Urothelium cell line (cell line): ENCODE results near the gene CCDC178.
"Not testable (repeated sequence)": the region's sequence is repeated elsewhere in the genome, so short reads cannot be mapped to it uniquely, and the experiment has no call there.

ENCODE experiments used
- DNase-seq: peaks from one replicate; pipeline ENCODE4 v3.0.0; 2011; ENCODE audit warnings: low spot score, mixed read lengths
- FAIRE-seq: peaks from 2 replicates; lab custom pipeline; 2011; peaks lifted over from hg19 to GRCh38; lab: Jason Lieb, UNC

Gene CCDC178

DNA sequence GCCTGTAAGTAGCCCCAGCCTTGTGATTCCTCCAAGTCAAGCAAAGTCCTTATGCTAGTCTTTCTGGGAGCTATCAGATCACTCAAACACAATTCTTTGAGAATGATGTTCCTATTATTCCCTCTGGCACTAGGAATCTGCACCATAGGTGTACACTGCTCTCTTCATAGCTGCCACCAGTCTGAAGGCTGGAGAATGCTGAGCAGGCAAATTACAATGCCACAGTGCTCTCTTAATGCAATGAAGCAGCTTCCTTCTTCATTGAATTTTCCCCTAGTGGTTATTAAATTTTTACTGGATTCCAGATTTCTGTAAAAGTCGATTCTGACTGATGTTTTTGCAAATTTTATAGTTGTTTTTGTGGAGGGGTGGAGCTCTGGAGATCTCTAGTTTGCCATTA, 84.8 kb downstream of the CCDC178 start:
- DNase-seq (no peak), FAIRE-seq (no peak)

DNA sequence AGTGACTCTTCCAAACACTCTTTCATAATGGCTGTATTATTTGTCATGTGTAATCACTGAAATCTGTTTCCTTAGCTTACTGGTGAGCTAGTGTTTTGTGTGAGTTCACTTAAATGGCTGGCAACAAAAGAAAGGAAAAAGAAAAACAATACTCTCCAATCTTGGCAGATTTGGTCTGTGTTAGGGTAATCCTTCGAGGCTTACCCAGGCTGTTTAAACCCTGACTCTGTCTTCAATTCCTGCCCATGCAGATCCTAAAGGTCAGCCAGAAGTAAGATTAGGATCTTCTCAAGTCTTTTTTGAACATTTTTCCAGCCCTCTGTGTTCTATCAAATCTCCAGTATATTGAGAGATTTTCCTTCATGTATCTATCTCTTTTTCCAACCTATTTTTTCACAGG, 85.3 kb downstream of the CCDC178 start:
- DNase-seq (no peak), FAIRE-seq (no peak)

- no peak for FAIRE-seq
- no peak for DNase-seq
Measured at GRCh38 chr18:33350256-33350655, 90.3 kb downstream of the CCDC178 start.

DNA sequence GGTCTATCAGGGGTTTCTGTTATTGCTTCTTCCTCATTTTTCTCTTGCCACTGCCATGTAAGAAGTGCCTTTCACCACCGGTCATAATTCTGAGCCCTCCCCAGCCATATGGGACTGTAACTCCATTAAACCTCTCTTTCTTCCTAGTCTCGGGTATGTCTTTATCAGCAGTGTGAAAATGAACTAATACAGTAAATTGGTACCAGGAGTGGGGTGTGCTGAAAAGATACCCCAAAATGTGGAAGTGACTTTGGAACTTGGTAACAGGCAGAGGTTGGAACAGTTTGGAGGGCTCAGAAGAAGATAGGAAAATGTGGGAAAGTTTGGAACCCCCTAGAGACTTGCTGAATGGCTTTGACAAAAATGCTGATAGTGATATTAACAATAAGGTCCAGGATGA, 100.8 kb downstream of the CCDC178 start:
- not testable (repeated sequence) for DNase-seq, FAIRE-seq

DNA sequence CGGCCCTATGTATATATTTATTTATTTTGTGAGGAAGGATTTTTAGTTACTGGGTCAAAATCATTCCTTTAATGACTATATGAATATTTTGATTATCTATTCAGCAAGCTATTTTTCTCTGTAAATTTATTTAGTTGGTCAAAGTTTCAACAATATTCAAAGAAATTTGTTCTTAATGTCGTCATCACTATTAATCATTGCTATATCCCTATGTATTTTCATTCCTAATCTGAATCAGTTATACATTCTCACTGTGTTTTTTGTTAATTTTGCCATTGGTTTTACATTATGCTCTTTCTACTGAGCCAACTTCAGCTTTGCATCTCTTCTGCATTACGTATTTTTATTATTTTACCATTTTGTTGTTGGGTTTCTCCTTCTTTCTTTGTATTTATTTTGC, 105.7 kb downstream of the CCDC178 start:
- DNase-seq (no peak), FAIRE-seq (no peak)

GRCh38 chr18:33330711-33331110, 109.8 kb downstream of the CCDC178 start:
- FAIRE-seq (no peak), DNase-seq (no peak)

DNA sequence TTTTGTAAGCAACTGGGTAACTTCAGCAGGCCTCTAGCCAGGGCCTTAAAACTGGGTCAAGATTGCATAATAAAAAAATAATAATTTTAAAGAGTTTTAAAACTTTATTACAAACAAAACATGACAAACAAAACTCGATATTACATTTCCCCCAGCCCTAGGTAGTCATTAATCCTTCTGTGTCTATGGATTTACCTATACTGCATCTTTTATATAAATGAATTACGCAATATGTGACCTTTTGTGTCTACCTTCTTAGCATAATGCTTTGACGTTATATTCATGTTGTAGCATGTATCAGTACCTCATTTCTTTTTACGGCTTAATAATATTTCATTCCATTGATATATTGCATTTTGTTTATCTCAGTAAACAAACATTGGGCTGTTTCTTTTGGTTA, 113.5 kb downstream of the CCDC178 start:
- FAIRE-seq = no peak
- DNase-seq = no peak

- DNase-seq = no peak
- FAIRE-seq = no peak
Measured at GRCh38 chr18:33317640-33318039, 122.9 kb downstream of the CCDC178 start.

DNA sequence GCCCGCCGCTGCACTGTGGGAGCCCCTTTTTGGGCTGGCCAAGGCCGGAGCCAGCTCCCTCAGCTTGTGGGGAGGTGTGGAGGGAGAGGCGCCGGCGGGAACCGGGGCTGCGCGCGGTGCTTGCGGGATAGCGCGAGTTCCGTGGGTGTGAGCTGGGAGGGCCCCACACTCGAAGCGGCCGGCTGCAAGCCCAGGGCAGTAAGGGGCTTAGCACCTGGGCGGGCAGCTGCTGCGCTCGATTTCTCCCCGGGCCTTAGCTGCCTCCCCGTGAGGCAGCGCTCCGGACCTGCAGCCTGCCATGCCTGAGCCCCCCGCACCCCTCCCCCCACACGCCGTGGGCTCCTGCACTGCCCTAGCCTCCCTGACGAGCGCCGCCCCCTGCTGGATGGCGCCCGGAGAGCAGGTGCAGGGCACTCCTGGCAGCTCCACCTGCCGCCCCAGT, 124.4 kb downstream of the CCDC178 start:
- FAIRE-seq = no peak
- no peak for DNase-seq

GRCh38 chr18:33307520-33307919, 133.0 kb downstream of the CCDC178 start:
- FAIRE-seq = no peak

GRCh38 chr18:33304277-33304676, 136.2 kb downstream of the CCDC178 start:
- no peak for FAIRE-seq
- DNase-seq = no peak

More at GRCh38 chr18:33307520-33307919, 133.0 kb downstream of the CCDC178 start:
- DNase-seq = no peak

- no peak for FAIRE-seq
- DNase-seq = peak; percentile 13
Measured at GRCh38 chr18:33291539-33291938, 149.0 kb downstream of the CCDC178 start.

GRCh38 chr18:33288082-33288716, 152.3 kb downstream of the CCDC178 start:
- FAIRE-seq (no peak), DNase-seq (no peak)

DNA sequence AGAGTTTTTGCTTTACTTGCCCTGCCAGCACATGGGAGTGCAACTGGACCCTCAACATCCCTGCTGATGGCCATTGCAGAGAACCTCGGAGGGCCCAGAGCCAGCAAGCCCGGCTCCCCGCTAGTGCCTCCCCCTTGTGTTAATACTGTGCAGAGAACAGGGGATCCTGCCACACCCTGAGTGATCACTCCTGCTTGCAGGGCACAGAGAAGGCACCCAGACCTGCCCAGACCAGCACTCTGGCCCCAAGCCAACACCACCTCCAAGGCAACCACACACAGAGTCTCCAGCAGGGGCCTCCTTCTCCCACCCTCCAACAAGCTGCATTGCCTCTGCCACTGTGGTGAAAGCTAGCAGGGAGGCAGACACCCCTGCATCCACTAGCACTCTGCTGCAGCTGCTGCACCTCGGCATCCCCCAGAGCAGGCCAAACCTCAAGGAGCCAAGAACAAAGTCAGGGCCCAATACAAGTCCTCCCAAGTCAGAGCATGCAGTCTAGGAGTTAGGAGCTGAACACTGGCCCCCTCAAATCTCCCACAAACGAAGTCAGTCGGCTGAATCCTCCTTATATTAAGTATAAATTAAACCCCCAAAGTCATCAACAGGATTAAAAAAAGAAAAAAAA, 157.7 kb downstream of the CCDC178 start:
- FAIRE-seq (no peak), DNase-seq (no peak)

DNA sequence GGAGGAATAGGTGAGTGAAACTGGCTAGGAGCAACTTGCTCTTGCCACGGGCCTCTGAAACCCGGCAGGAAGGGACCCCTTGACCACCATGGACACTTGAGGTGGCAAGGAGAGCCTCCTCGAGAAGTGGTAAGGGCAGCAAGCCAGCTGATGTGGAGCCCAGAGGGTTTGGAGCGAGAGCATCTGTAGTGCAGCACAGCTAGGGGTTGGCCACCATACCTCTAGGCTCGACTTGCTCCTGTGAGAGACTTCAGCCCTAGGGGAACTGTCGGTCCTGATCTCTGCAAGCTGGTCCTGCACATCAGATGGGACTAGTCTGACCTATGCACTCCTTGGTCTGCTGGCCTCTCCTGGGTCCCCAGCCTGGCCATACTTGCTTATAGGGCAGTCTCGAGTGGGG, 158.4 kb downstream of the CCDC178 start:
- FAIRE-seq = no peak
- DNase-seq = no peak

DNA sequence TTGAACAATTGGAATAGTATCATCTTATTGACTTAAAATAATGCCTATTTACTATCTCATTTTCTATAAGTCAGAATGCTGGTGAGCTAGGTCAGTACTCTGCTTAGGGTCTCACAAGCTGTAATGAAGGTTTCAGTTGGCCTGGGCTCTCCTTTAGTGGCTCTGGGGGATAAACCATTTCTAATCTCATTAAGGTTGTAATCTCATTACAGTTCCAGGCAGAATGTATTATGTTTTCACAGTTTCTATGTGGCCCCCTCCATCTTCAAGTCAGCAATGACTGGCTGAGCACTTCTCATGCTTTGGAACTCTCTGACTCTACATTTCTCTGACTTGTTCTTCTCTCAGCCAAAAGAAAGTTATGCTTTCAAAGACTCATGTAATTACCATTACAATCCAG, 163.1 kb downstream of the CCDC178 start:
- DNase-seq (no peak), FAIRE-seq (no peak)

DNA sequence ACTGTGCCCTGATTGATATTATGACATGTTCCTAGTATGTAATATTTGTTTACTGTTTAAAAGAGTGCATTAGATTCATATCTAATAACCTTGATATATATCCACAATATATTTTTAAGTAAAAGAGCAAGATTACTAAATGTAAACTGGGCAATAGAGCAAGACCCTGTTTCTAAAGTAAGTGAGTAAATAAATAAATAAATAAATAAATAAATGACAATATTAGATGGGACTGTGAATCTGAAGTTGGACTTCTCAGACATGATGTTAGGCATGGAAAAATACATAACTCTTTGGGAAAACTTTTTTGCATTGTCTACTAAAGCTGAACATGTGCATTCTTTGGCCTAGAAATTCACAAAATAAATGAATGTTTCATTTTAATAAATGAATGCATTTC, 164.7 kb downstream of the CCDC178 start:
- no peak for FAIRE-seq

GRCh38 chr18:33270297-33270696, 170.2 kb downstream of the CCDC178 start:
- DNase-seq = no peak
- no peak for FAIRE-seq

More for the DNA sequence above, 164.7 kb downstream of the CCDC178 start:
- no peak for DNase-seq

- no peak for FAIRE-seq
Measured at GRCh38 chr18:33269223-33269622, 171.3 kb downstream of the CCDC178 start.

GRCh38 chr18:33264566-33264965, 176.0 kb downstream of the CCDC178 start:
- no peak for DNase-seq
- FAIRE-seq = no peak

More at GRCh38 chr18:33269223-33269622, 171.3 kb downstream of the CCDC178 start:
- DNase-seq = no peak

GRCh38 chr18:33239298-33239697, 201.2 kb downstream of the CCDC178 start:
- FAIRE-seq (no peak), DNase-seq (no peak)

- DNase-seq (no peak), FAIRE-seq (no peak)
Measured at GRCh38 chr18:33232318-33232626, 208.2 kb downstream of the CCDC178 start.
